Duodenal mucosa (tissue), 2 donors: Measurements from ENCODE around the gene ABTB1.

Source experiments
- H3K27ac ChIP-seq: one replicate; pipeline ENCODE4 v1.7.0; 2013; ENCODE audit warnings: low read depth, low read length
- H3K27me3 ChIP-seq, 2 donors: one replicate each; pipeline ENCODE4 v1.7.0; 2013; ENCODE audit warnings: low read length in 2 of 2, control low read depth in 1 of 2; ENCODE audit not compliant: insufficient read depth in 2 of 2, control insufficient read depth in 1 of 2
- H3K36me3 ChIP-seq, 2 donors: one replicate each; pipeline ENCODE4 v1.7.0; 2013; ENCODE audit warnings: low read length in 2 of 2, control low read depth in 1 of 2; ENCODE audit not compliant: insufficient read depth in 2 of 2, control insufficient read depth in 1 of 2
- H3K4me1 ChIP-seq, 2 donors: one replicate each; pipeline ENCODE4 v1.7.0; 2013; ENCODE audit warnings: low read length in 2 of 2, control low read depth in 1 of 2; ENCODE audit not compliant: insufficient read depth in 2 of 2, control insufficient read depth in 1 of 2
- H3K4me3 ChIP-seq, 2 donors: one replicate each; pipeline ENCODE4 v1.7.0; 2013; ENCODE audit warnings: low read length in 2 of 2, low read depth in 1 of 2
- H3K9ac ChIP-seq, 2 donors: one replicate each; pipeline ENCODE4 v1.7.0; 2013; ENCODE audit warnings: low read length in 2 of 2, low read depth in 1 of 2
- H3K9me3 ChIP-seq, 2 donors: one replicate each; pipeline ENCODE4 v1.7.0; 2013; ENCODE audit warnings: low read length in 2 of 2, control low read depth in 1 of 2; ENCODE audit not compliant: control insufficient read depth in 1 of 2

Gene ABTB1

DNA sequence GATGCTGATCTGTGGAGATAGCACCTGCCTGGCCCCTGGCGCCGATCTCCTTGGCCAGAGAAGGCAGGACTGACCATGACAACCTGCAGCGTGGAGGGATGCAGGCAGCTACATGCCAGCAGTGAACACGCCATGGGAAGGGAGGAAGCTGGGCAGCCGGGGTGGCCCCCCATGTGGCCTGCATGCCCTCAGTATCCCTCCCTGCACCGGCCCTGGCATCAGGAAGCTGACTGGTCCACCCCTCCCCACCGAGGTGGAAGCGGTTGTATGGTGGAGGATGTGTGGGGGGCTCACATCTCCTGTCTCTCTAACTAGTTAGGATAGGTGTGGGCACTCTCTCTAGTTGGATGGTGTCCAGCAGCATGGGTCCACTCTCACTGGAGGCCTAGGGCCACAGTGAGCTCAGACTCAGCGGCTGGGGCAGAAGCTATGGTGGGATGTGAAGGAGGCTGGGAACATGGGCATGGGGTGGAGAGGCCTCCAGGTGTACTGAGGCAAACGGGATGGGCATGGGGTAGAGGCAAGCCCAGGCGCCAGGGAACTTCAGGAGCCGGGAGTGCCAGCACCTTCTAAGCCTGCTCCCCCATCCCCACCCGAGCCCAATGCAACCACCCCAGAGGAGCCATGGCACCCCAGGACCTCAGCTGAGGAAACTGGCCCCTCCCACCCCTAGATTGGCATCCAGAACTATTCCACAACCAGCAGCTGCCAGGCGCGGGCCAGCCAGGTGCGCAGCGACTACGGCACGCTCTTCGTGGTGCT lies 1.8 kb upstream of the ABTB1 start:
- H3K27ac ChIP-seq: no peak overlapping the region
- H3K27me3 ChIP-seq: no peaks in the 10 kb centered on the region
- H3K9ac ChIP-seq: no peak overlapping the region
- H3K9me3 ChIP-seq: no peaks in the 10 kb centered on the region
- no peak overlapping the region for H3K4me3 ChIP-seq
- H3K4me1 ChIP-seq: peaks cover 14 to 23% of the 10 kb centered on the region in 2 donors
- peaks cover 0 to 1% of the 10 kb centered on the region in 2 donors for H3K36me3 ChIP-seq

DNA sequence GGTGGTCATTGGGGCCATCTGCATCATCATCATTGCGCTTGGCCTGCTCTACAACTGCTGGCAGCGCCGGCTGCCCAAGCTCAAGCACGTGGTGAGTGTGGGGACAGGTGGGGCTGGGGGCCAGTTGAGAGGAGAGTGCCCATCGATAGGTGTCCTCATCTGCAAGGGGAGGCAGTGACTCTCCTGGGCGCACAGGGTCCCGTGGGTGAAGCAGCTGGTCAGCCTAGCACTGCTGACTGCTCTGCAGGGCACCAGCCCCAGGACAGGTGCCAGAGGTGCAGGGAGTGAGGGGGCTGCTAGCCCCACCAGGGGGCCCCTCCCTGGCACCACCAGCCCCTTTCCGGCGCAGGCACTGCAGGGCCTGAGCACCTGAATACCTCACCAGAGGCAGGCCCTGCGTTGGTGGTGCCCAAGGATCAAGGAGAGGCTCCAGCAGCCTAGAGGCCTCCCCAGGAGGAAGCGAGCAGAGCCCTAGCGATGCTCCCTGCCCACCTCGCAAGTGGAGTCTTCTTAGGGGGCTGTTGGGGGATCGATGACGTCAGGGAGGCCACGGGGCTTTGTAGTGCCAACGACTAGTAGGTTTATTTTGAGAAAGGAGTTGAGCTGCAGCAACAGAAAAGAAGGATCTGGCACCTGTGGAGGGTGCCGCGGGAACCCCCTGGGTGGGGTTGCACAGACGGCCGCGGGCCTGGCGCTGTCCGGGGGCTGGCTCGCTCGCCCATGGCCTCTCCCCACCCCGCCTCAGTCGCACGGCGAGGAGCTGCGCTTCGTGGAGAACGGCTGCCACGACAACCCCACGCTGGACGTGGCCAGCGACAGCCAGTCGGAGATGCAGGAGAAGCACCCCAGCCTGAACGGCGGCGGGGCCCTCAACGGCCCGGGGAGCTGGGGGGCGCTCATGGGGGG lies 976 bp upstream of the ABTB1 start:
- Histone ChIP-seq H3K4me1 (peaks cover 14 to 23% of the 10 kb centered on the region in 2 donors), H3K9me3 (no peaks in the 10 kb centered on the region), H3K27ac (peak overlapping the region; percentile 56), H3K9ac (peak overlapping the region; percentile 79 to 87), H3K36me3 (peaks cover 0 to 5% of the 10 kb centered on the region in 2 donors), H3K4me3 (peak overlapping the region; percentile 71 to 75), H3K27me3 (no peaks in the 10 kb centered on the region)

DNA sequence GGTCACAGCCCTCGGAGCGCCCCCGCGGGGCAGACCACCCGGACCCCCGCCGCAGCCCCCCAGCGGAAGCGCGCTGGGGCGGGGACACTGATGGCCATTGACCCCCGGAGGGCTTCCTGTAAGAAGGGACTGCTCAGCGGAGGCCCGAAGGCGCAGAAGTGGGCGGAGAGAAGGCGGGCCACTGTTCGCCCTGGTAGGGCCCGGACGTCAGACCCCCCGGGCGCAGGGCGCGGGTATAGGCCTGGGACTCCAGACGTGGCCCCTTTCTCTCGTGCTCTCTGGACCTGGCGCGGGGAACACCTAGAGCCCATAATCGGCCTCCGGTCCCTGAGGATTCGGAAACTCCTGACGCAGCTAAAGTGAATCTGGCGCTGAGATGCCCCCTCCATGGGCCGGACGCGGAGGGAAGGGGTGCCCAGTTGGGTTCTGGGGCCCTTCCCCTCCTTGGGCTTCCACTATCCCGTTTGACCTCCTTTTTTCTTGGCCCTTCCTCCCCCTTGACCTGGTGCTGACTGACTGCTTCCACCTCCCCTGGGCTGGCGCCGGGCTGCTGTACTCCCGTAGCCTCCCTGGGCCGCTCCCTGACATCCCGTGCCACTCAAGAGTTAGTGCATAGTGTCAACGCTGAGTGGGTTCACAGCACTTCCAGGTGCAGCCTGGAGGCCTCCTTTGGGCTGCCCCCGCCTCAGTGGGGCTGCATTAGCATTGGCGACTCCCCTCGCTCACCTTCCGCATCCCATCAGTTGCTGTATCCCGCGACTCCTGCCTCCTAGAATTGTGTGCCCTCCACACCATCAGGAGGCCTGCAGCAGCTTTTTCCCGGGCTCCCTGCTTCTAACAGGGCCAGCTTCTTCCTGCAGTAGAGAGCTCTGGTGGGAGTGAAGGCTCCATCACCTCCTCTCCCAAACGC lies 694 bp downstream of the ABTB1 start:
- peaks cover 0 to 9% of the 10 kb centered on the region in 2 donors for H3K36me3 ChIP-seq
- no peaks in the 10 kb centered on the region for H3K27me3 ChIP-seq
- H3K9me3 ChIP-seq: no peaks in the 10 kb centered on the region
- H3K27ac ChIP-seq: no peak overlapping the region
- peaks cover 14 to 23% of the 10 kb centered on the region in 2 donors for H3K4me1 ChIP-seq
- peak overlapping the region; percentile 53 to 75 for H3K9ac ChIP-seq
- peak overlapping the region; percentile 79 to 86 for H3K4me3 ChIP-seq

DNA sequence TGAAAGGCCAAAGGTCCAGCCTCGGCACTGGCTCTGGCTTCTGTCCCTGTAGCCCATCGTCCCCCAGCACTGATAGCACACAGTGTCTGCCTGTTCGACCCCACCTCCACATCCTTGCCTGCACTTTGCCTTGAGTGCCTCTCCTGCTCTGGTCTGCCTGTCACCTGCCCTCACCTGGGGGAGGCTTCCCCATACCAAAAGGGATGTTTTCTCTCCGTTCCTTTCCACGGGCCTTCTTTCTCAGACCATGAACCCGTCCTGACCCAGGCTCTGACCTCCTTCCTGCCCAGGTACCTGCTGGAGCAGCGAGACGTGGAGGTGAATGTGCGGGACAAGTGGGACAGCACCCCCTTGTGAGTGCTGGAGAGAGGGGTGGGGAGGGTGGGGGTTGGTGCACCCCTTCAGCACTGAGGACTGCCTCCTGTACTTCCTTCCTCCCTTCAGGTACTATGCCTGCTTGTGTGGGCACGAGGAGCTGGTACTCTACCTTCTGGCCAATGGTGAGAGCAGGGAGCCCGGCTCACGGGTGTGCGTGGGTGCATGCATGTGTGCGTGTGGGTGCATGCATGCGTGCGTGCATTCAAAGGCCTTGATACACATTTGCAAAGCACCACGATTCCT lies 1.5 kb downstream of the ABTB1 start:
- Histone ChIP-seq H3K27me3 (no peaks in the 10 kb centered on the region), H3K27ac (no peak overlapping the region), H3K4me1 (peaks cover 14 to 23% of the 10 kb centered on the region in 2 donors), H3K36me3 (peaks cover 0 to 12% of the 10 kb centered on the region in 2 donors), H3K9me3 (no peaks in the 10 kb centered on the region), H3K4me3 (peak overlapping the region in 1 of 2 donors; percentile 79), H3K9ac (peak overlapping the region in 1 of 2 donors; percentile 38)

DNA sequence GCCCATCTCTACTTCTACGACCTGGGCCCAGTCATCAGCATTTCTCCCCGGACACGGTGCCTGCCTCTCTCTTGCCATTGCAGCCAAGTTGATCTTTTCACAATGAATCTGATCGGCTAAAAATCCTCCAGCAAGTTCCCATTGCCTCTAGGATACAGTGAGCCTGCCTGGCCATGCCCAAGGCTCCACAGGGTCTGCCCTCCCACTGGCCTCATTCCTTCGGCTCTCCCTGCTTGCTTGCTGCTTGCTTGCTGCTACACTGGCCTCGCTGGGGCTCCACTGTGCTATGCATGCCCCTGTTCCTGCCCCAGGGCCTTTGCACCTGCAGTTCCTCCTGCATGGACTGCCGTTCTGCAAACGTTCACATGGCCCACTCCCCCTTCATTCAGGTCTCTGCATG lies 2.0 kb downstream of the ABTB1 start:
- H3K27me3 ChIP-seq: no peaks in the 10 kb centered on the region
- H3K36me3 ChIP-seq: peaks cover 0 to 12% of the 10 kb centered on the region in 2 donors
- no peak overlapping the region for H3K27ac ChIP-seq
- H3K9me3 ChIP-seq: no peaks in the 10 kb centered on the region
- H3K9ac ChIP-seq: no peak overlapping the region
- H3K4me1 ChIP-seq: peaks cover 14 to 23% of the 10 kb centered on the region in 2 donors
- H3K4me3 ChIP-seq: no peak overlapping the region

DNA sequence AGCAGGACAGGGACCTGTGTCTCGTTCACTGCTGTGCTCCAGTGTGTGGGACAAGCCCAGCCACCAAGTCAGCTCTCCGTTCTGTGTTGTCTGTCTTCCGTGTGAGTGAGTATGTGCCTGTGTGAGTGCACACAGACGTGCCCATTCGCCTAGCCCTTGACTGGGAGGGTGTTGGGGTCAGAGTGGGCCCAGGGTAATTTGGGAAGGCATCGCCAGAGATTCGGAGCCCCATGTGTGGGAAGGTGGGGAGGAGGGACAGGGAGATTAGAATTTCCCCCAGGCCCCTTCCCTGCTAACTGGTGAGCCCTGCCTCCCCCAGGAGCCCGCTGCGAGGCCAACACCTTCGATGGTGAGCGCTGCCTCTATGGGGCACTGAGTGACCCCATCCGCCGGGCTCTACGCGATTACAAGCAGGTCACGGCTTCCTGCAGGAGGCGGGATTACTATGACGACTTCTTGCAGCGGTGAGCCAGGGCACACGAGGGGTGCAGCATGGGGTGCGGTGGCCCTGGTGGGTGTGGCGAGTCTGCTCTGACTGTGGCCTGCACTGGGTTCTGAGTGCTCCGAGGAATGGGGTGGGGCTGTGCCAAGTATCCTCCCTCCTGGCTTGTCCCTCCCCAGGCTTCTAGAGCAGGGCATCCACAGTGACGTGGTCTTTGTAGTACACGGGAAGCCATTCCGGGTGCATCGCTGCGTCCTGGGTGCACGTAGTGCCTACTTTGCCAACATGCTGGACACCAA lies 3.1 kb downstream of the ABTB1 start:
- Histone ChIP-seq H3K27me3 (no peaks in the 10 kb centered on the region), H3K9ac (no peak overlapping the region), H3K36me3 (peaks cover 0 to 12% of the 10 kb centered on the region in 2 donors), H3K9me3 (no peaks in the 10 kb centered on the region), H3K4me3 (no peak overlapping the region), H3K4me1 (peaks cover 14 to 23% of the 10 kb centered on the region in 2 donors), H3K27ac (no peak overlapping the region)

DNA sequence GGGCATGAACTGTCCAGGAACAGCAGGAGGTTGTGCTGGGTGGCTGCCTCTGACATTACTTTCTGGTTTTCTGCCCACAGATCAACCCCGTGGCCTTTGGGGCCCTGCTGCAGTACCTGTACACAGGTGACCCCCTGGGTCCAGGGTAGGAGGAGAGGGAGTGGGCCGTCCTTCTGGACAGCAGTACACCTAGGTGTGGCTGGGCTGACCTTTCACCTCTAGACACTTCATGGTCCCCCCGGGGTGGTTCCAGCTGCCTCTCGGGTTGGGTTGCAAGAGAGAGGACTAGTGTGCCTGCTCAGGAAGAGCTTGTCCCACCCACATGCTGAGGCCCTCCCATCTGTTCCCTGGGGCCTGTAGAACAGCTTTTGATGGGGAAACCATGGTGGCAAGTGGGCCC lies 3.7 kb downstream of the ABTB1 start:
- Histone ChIP-seq H3K4me1 (peaks cover 14 to 22% of the 10 kb centered on the region in 2 donors), H3K9me3 (no peaks in the 10 kb centered on the region), H3K4me3 (no peak overlapping the region), H3K27ac (no peak overlapping the region), H3K27me3 (no peaks in the 10 kb centered on the region), H3K9ac (no peak overlapping the region), H3K36me3 (peaks cover 0 to 12% of the 10 kb centered on the region in 2 donors)

DNA sequence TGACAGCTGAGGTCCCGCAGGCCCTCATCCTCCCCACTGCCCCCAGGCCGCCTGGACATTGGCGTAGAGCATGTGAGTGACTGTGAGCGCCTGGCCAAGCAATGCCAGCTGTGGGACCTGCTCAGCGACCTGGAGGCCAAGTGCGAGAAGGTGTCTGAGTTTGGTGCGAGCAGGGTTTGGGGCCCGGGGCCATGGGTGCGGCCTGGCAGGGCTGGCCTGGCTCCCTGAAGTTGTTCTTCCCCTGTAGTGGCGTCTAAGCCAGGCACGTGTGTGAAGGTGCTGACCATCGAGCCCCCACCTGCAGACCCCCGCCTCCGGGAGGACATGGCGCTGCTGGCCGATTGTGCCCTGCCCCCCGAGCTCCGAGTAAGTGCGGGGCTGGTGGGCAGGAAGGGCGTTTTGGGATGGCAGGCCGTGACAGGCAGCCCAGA lies 4.2 kb downstream of the ABTB1 start:
- Histone ChIP-seq H3K4me1 (peaks cover 9 to 17% of the 10 kb centered on the region in 2 donors), H3K27me3 (no peaks in the 10 kb centered on the region)

More for the DNA sequence above, 4.2 kb downstream of the ABTB1 start:
- Histone ChIP-seq H3K36me3 (peaks cover 0 to 12% of the 10 kb centered on the region in 2 donors), H3K27ac (no peak overlapping the region), H3K9ac (no peak overlapping the region), H3K9me3 (no peaks in the 10 kb centered on the region), H3K4me3 (no peak overlapping the region)
